HL-60 (cell line): ENCODE measurements around the gene MTM1.

Experiments
- CTCF ChIP-seq: IDR thresholded peaks from one replicate; pipeline ENCODE4 v1.5.1; 2011; ENCODE audit warnings: low read length, control low read depth, inconsistent platforms; ENCODE audit not compliant: insufficient read depth
- POLR2AphosphoS5 ChIP-seq: IDR thresholded peaks from 2 replicates; pipeline ENCODE4 v1.6.1; 2012; ENCODE audit warnings: low read depth

DNA sequence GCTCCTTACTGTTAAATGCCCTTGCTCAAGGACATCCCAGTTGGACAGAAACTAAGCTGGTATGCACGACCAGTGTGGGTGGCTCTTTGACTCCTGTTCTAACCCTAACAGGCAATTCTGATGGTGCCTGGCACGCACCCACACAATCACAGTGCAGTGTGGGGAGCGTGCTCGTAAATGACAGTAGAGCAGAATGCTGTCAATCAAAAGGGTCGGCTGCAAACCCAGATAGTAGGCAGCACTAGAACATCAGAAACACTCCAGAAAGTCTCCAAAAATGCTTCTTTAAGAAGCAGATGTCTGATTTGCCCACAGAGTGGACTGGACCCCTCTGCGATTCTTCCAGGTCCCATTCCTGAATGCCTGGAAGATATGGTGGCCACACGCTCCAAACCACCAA lies 37.6 kb upstream of the MTM1 start:
- TF ChIP-seq CTCF (no peak), POLR2AphosphoS5 (no peak)
